Panc1 (cell line): ENCODE measurements around the gene TRAPPC5.

Experiments used
- CTCF ChIP-seq: fragments of 450-650 bp; IDR thresholded peaks from 2 replicates; pipeline ENCODE4 v1.5.1; 2017; ENCODE audit warnings: mild to moderate bottlenecking
- POLR2AphosphoS5 ChIP-seq: IDR thresholded peaks from 2 replicates; pipeline ENCODE4 v1.6.1; 2012; ENCODE audit warnings: mild to moderate bottlenecking, low read depth, low read length, moderate library complexity
- SIN3A ChIP-seq: IDR thresholded peaks from 2 replicates; pipeline ENCODE4 v1.6.1; 2012; ENCODE audit warnings: low read depth, mild to moderate bottlenecking, low read length, moderate library complexity, borderline replicate concordance; ENCODE audit not compliant: insufficient read depth
- TF ChIP-seq, protein P1 (sequence below), 2 experiments: IDR thresholded peaks; 2 replicates each; pipeline ENCODE4 v1.6.1; 2011 to 2012; ENCODE audit warnings: low read depth in 2 of 2, control low read depth in 1 of 2, low read length in 1 of 2, mild to moderate bottlenecking in 1 of 2, moderate library complexity in 1 of 2; ENCODE audit not compliant: insufficient read depth in 1 of 2

DNA sequence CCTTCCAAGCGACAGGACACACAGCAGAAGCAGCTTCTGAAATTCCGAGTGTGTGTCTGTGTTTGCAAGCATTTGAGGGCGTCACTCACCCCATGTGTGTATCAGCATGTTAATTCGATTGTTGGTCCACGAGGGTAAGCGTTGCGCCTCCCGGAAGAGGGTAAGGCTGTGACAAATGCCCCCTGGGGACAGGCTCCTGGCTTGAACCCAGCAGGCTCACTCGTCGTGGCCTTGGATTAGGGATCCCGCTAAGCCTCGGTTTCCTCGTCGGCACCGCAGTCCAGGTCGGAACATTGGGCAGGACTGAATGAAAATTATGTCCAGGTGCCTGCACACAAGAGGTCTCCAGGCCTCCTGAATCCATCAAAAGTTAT lies 44.3 kb upstream of the TRAPPC5 start:
- no peak for TF ChIP-seq CTCF
- TF ChIP-seq POLR2AphosphoS5 = no peak
- TF ChIP-seq, protein P1, sequence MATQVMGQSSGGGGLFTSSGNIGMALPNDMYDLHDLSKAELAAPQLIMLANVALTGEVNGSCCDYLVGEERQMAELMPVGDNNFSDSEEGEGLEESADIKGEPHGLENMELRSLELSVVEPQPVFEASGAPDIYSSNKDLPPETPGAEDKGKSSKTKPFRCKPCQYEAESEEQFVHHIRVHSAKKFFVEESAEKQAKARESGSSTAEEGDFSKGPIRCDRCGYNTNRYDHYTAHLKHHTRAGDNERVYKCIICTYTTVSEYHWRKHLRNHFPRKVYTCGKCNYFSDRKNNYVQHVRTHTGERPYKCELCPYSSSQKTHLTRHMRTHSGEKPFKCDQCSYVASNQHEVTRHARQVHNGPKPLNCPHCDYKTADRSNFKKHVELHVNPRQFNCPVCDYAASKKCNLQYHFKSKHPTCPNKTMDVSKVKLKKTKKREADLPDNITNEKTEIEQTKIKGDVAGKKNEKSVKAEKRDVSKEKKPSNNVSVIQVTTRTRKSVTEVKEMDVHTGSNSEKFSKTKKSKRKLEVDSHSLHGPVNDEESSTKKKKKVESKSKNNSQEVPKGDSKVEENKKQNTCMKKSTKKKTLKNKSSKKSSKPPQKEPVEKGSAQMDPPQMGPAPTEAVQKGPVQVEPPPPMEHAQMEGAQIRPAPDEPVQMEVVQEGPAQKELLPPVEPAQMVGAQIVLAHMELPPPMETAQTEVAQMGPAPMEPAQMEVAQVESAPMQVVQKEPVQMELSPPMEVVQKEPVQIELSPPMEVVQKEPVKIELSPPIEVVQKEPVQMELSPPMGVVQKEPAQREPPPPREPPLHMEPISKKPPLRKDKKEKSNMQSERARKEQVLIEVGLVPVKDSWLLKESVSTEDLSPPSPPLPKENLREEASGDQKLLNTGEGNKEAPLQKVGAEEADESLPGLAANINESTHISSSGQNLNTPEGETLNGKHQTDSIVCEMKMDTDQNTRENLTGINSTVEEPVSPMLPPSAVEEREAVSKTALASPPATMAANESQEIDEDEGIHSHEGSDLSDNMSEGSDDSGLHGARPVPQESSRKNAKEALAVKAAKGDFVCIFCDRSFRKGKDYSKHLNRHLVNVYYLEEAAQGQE (IDR thresholded peaks at IDR 0.05; ENCODE audit: insufficient read depth in 1 of 2, low read depth in 2 of 2, low read length in 1 of 2) = no peak
- TF ChIP-seq SIN3A = no peak
